Esophagus squamous epithelium (tissue), 5 donors: ENCODE results near the gene MEA1. TPM values are rescaled to one million over a fixed set of nuclear protein-coding genes. Genes with fewer than 3 reads are reported as not detected.

Experiments
- DNase-seq: peaks from one replicate; lab custom pipeline; 2025; lab: John Stamatoyannopoulos, UW
- H3K27ac ChIP-seq, 4 donors: fragments of 200-600 bp; sonication (generic); one replicate each; pipeline ENCODE4 v1.5.1; 2016 to 2019; ENCODE audit warnings: mild to moderate bottlenecking in 1 of 4
- H3K27me3 ChIP-seq, 4 donors: fragments of 200-600 bp; sonication (generic); 1 replicate in 3 of 4; 2 replicates in 1 of 4; pipeline versions ENCODE4 v1.5.1 to v1.6.0; 2017 to 2021; ENCODE audit warnings: antibody characterized with exemption in 1 of 4
- H3K36me3 ChIP-seq, 3 donors: fragments of 200-600 bp; sonication (generic); one replicate each; pipeline ENCODE4 v1.5.1; 2016 to 2019
- H3K4me1 ChIP-seq, 3 donors: fragments of 200-600 bp; sonication (generic); one replicate each; pipeline ENCODE4 v1.5.1; 2017 to 2019
- H3K4me3 ChIP-seq, 4 donors: fragments of 200-600 bp; sonication (generic); 1 replicate in 3 of 4; 2 replicates in 1 of 4; pipeline ENCODE4 v1.5.1; 2016 to 2019; ENCODE audit warnings: mild to moderate bottlenecking in 2 of 4, moderate library complexity in 1 of 4
- H3K9me3 ChIP-seq, 3 donors: fragments of 200-600 bp; sonication (generic); one replicate each; pipeline ENCODE4 v1.5.1; 2016 to 2019
- CTCF ChIP-seq, 6 experiments: fragments of 450-650 bp in 4 of 6; fragments of 200-600 bp in 2 of 6; sonication (generic) in 2 of 6; IDR thresholded peaks; one replicate each; pipeline ENCODE4 v1.5.1; 2016 to 2019; ENCODE audit warnings: antibody characterized with exemption in 6 of 6, mild to moderate bottlenecking in 4 of 6, moderate library complexity in 4 of 6
- POLR2A ChIP-seq, 4 donors: fragments of 450-650 bp; IDR thresholded peaks; one replicate each; pipeline ENCODE4 v1.6.1; 2017; ENCODE audit warnings: antibody characterized with exemption in 4 of 4, mild to moderate bottlenecking in 4 of 4, moderate library complexity in 3 of 4
- WGBS, 2 donors: methylation state at CpG; one replicate each; pipeline ENCODE4 v1.1.5; 2018; 5-methylcytosine and 5-hydroxymethylcytosine counted together
- intact Hi-C: fragments of 100-400 bp; cut with DNase I; formaldehyde crosslinking; loops from one replicate; pipeline ENCODE4 v1.15.0; 2022
- total RNA-seq, 4 donors: library from RNA; depleted of rRNA; stranded (reverse); fragments of >200 nt; gene quantifications; one replicate each; pipeline ENCODE4 v1.1.0, GENCODE V29; 2016
- donor health status: DM: yes; HTN: yes; CAD: no.

Gene MEA1
- total RNA-seq, 4 donors from 2014 or later: 28.9 to 56.6 (median 49.1) TPM

GRCh38 chr6:43020052-43020705 lies 6.4 kb upstream of the MEA1 start:
- WGBS, 2 donors: 92 to 97% methylated on average over 3 of the region's 3 CpGs
- Histone ChIP-seq H3K4me3 (no peak overlapping the region), H3K27ac (peak overlapping the region in 2 of 4 donors; percentile 93 to 95), H3K36me3 (peaks cover 10 to 65% (median 37%) of the 10 kb centered on the region in 3 donors), H3K4me1 (peaks cover 26 to 60% (median 50%) of the 10 kb centered on the region in 3 donors), H3K27me3 (no peaks in the 10 kb centered on the region), H3K9me3 (no peaks in the 10 kb centered on the region)
- no peak for DNase-seq
- intact Hi-C loops: no loop called here
- TF ChIP-seq CTCF (IDR thresholded peaks at IDR 0.05) (no peak), POLR2A (IDR thresholded peaks at IDR 0.05) (no peak)

- Histone ChIP-seq H3K36me3 (peaks cover 10 to 55% (median 27%) of the 10 kb centered on the region in 3 donors), H3K4me1 (peaks cover 34 to 67% (median 56%) of the 10 kb centered on the region in 3 donors), H3K27me3 (no peaks in the 10 kb centered on the region), H3K9me3 (no peaks in the 10 kb centered on the region), H3K27ac (no peak overlapping the region), H3K4me3 (no peak overlapping the region)
- WGBS, 2 donors: 90 to 100% methylated on average over 1 to 2 of the region's 2 CpGs
- no peak for DNase-seq
- intact Hi-C loops: no loop called here
- TF ChIP-seq CTCF (IDR thresholded peaks at IDR 0.05) (no peak), POLR2A (IDR thresholded peaks at IDR 0.05) (no peak)
These were observed 5.4 kb upstream of the MEA1 start for GRCh38 chr6:43019152-43019551.

GRCh38 chr6:43016943-43017334 lies 3.2 kb upstream of the MEA1 start:
- no peaks in the 10 kb centered on the region for H3K27me3 ChIP-seq
- peaks cover 10 to 48% (median 25%) of the 10 kb centered on the region in 3 donors for H3K36me3 ChIP-seq
- WGBS, 2 donors: 80 to 95% methylated on average over 1 to 8 of the region's 12 CpGs
- TF ChIP-seq CTCF (IDR thresholded peaks at IDR 0.05): no peak
- no peak for TF ChIP-seq POLR2A (IDR thresholded peaks at IDR 0.05)
- peak overlapping the region in 1 of 4 donors; percentile 8 for H3K4me3 ChIP-seq
- no peaks in the 10 kb centered on the region for H3K9me3 ChIP-seq
- H3K27ac ChIP-seq: peak overlapping the region in 2 of 4 donors; percentile 2 to 11
- DNase-seq: no peak
- intact Hi-C loops: no loop called here
- peaks cover 44 to 61% (median 49%) of the 10 kb centered on the region in 3 donors for H3K4me1 ChIP-seq

GRCh38 chr6:43016176-43016942 lies 2.6 kb upstream of the MEA1 start:
- intact Hi-C loops: no loop called here
- Histone ChIP-seq H3K4me1 (peaks cover 43 to 64% (median 52%) of the 10 kb centered on the region in 3 donors), H3K4me3 (peak overlapping the region in 1 of 4 donors; percentile 8), H3K27ac (peak overlapping the region in 2 of 4 donors; percentile 2 to 11), H3K36me3 (peaks cover 14 to 54% (median 25%) of the 10 kb centered on the region in 3 donors), H3K9me3 (no peaks in the 10 kb centered on the region), H3K27me3 (no peaks in the 10 kb centered on the region)
- no peak for DNase-seq
- WGBS, 2 donors: 57 to 66% methylated on average over 4 of the region's 7 CpGs
- TF ChIP-seq CTCF (IDR thresholded peaks at IDR 0.05): no peak
- no peak for TF ChIP-seq POLR2A (IDR thresholded peaks at IDR 0.05)

- H3K27ac ChIP-seq: peak overlapping the region; percentile 79 to 88 (median 86)
- H3K4me1 ChIP-seq: peaks cover 35 to 55% (median 44%) of the 10 kb centered on the region in 3 donors
- peaks cover 21 to 59% (median 26%) of the 10 kb centered on the region in 3 donors for H3K36me3 ChIP-seq
- WGBS, 2 donors: 0 to 1% methylated on average over 7 of the region's 7 CpGs
- no peaks in the 10 kb centered on the region for H3K27me3 ChIP-seq
- TF ChIP-seq CTCF (IDR thresholded peaks at IDR 0.05) (no peak), POLR2A (IDR thresholded peaks at IDR 0.05) (no peak)
- intact Hi-C loops: no loop called here
- no peaks in the 10 kb centered on the region for H3K9me3 ChIP-seq
- no peak for DNase-seq
- peak overlapping the region; percentile 68 to 91 (median 70) for H3K4me3 ChIP-seq
These were observed 726 bp upstream of the MEA1 start for GRCh38 chr6:43014434-43014909.
